MM.1S (cell line): ENCODE data around the gene RAB6B.

Source experiments
- CTCF ChIP-seq: fragments of 300-600 bp; sonication (generic); IDR thresholded peaks from 2 replicates; pipeline ENCODE4 v1.5.1; 2016; ENCODE audit warnings: antibody characterized with exemption, low read length, mixed read lengths
- EZH2 ChIP-seq: fragments of 300-600 bp; sonication (generic); optimal IDR thresholded peaks from 2 replicates; pipeline ENCODE3; 2017; ENCODE audit warnings: low read depth, mild to moderate bottlenecking, antibody characterized with exemption, low read length, mixed read lengths

- TF ChIP-seq CTCF (no peak), EZH2 (no peak)
These were observed 39.4 kb downstream of the RAB6B start for GRCh38 chr3:133856316-133856715.
